ENCODE measurements around the gene NIT1.
A peak's percentile ranks its signal among the peaks of the same experiment; 100 is the strongest.

NIT1 gene

GRCh38 chr1:161117759-161118581, at the start of gene NIT1, which contains the start of gene PFDN2:
Gene NIT1 (plus strand): TSS chr1:161118105. CDS start chr1:161118177, 72 bp downstream.
Gene PFDN2 (minus strand): TSS chr1:161118037. CDS start chr1:161118026, 11 bp downstream.
- DNase-seq, result peak; percentile 85

- peak; percentile 79 for DNase-seq
Measured at GRCh38 chr1:161068306-161069234, 49.3 kb upstream of the NIT1 start.

- DNase-seq, result no peak
Measured at GRCh38 chr1:161069241-161069640, 48.7 kb upstream of the NIT1 start.

- DNase-seq, result peak; percentile 79
Measured at GRCh38 chr1:161069731-161070270, 48.1 kb upstream of the NIT1 start, which contains the start of gene ARHGAP30. Gene ARHGAP30 (minus strand): TSS chr1:161069891. CDS start chr1:161069624, 267 bp downstream.

- DNase-seq, result no peak
Measured at GRCh38 chr1:161070761-161071160, 47.1 kb upstream of the NIT1 start.

GRCh38 chr1:161071886-161072371, 46.0 kb upstream of the NIT1 start:
- DNase-seq, result peak; percentile 54

GRCh38 chr1:161072751-161073449, 45.0 kb upstream of the NIT1 start:
- no peak for DNase-seq

GRCh38 chr1:161073474-161074121, 44.3 kb upstream of the NIT1 start:
- no peak for DNase-seq

GRCh38 chr1:161074676-161075368, 43.1 kb upstream of the NIT1 start:
- DNase-seq, result no peak

GRCh38 chr1:161076410-161076809, 41.5 kb upstream of the NIT1 start:
- DNase-seq, result no peak

- no peak for DNase-seq
Measured at GRCh38 chr1:161077426-161077825, 40.5 kb upstream of the NIT1 start.

GRCh38 chr1:161079436-161080110, 38.3 kb upstream of the NIT1 start:
- DNase-seq, result no peak

GRCh38 chr1:161080441-161081405, 37.2 kb upstream of the NIT1 start:
- DNase-seq, result no peak

GRCh38 chr1:161081519-161081918, 36.4 kb upstream of the NIT1 start:
- no peak for DNase-seq

- DNase-seq, result no peak
Measured at GRCh38 chr1:161082483-161082882, 35.4 kb upstream of the NIT1 start.

GRCh38 chr1:161082996-161083747, 34.7 kb upstream of the NIT1 start:
- DNase-seq, result no peak

GRCh38 chr1:161083748-161084596, 33.9 kb upstream of the NIT1 start:
- DNase-seq, result no peak

- no peak for DNase-seq
Measured at GRCh38 chr1:161084597-161084988, 33.3 kb upstream of the NIT1 start.

Data from activated CD8-positive, alpha-beta memory T cell treated with anti-CD3 and anti-CD28 coated beads, Interleukin-2, amount 50 U/mL, for 4 hours (primary cell).